Colonic mucosa (tissue), 4 donors: ENCODE data around the gene LRRK1. TPM values are rescaled to one million over a fixed set of nuclear protein-coding genes. Genes with fewer than 3 reads are reported as not detected.

Experiments used
- DNase-seq: peaks from one replicate; pipeline ENCODE4 v3.0.0-alpha.2; 2020
- H3K27ac ChIP-seq: fragments of 200-600 bp; one replicate; pipeline ENCODE4 v1.8.0; 2021
- H3K27me3 ChIP-seq: fragments of 200-600 bp; one replicate; pipeline ENCODE4 v1.8.0; 2021
- H3K36me3 ChIP-seq: fragments of 200-600 bp; one replicate; pipeline ENCODE4 v1.8.0; 2021
- H3K4me1 ChIP-seq: fragments of 200-600 bp; one replicate; pipeline ENCODE4 v1.8.0; 2021; ENCODE audit warnings: mild to moderate bottlenecking
- H3K4me3 ChIP-seq: fragments of 200-600 bp; one replicate; pipeline ENCODE4 v1.8.0; 2021
- H3K9ac ChIP-seq, 2 donors: one replicate each; pipeline ENCODE4 v1.7.0; 2013; ENCODE audit warnings: control low read depth in 2 of 2, low read depth in 2 of 2, low read length in 2 of 2
- H3K9me3 ChIP-seq: fragments of 200-600 bp; one replicate; pipeline ENCODE4 v1.8.0; 2021
- intact Hi-C: fragments of 100-400 bp; cut with DNase I; formaldehyde crosslinking; loops from one replicate; pipeline ENCODE4 v1.14.1; 2022
- total RNA-seq, 2 donors: library from RNA; stranded (reverse); fragmentation: NEBNext Ultra II Directional in 1 of 2; extraction: Animal tissue kit (Norgen Biotek cat#: 25700) in 1 of 2; gene quantifications; one replicate each; pipeline ENCODE4 v1.2.1, GENCODE V29; 2021
- TF ChIP-seq, protein P1 (sequence below): fragments of 200-600 bp; IDR thresholded peaks from one replicate; pipeline ENCODE4 v1.8.0; 2022; ENCODE audit warnings: antibody characterized with exemption, mild to moderate bottlenecking
- donor health status: healthy.
- donor health status: DM: no; HTN: no; CAD: no.
- donor health status: DM: no; HTN: no; CAD: no.

The LRRK1 gene
- total RNA-seq, 2 donors from 2014 or later = 29.6 to 36.0 TPM

GRCh38 chr15:101063212-101063611, 144.1 kb downstream of the LRRK1 start:
- Histone ChIP-seq H3K4me3 (no peak overlapping the region), H3K4me1 (no peaks in the 10 kb centered on the region), H3K9ac (no peak overlapping the region), H3K27me3 (no peaks in the 10 kb centered on the region), H3K9me3 (no peaks in the 10 kb centered on the region), H3K36me3 (no peaks in the 10 kb centered on the region), H3K27ac (no peak overlapping the region)
- no peak for DNase-seq
- intact Hi-C loops = no loop called here
- TF ChIP-seq, protein P1, sequence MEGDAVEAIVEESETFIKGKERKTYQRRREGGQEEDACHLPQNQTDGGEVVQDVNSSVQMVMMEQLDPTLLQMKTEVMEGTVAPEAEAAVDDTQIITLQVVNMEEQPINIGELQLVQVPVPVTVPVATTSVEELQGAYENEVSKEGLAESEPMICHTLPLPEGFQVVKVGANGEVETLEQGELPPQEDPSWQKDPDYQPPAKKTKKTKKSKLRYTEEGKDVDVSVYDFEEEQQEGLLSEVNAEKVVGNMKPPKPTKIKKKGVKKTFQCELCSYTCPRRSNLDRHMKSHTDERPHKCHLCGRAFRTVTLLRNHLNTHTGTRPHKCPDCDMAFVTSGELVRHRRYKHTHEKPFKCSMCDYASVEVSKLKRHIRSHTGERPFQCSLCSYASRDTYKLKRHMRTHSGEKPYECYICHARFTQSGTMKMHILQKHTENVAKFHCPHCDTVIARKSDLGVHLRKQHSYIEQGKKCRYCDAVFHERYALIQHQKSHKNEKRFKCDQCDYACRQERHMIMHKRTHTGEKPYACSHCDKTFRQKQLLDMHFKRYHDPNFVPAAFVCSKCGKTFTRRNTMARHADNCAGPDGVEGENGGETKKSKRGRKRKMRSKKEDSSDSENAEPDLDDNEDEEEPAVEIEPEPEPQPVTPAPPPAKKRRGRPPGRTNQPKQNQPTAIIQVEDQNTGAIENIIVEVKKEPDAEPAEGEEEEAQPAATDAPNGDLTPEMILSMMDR = no peak

DNA sequence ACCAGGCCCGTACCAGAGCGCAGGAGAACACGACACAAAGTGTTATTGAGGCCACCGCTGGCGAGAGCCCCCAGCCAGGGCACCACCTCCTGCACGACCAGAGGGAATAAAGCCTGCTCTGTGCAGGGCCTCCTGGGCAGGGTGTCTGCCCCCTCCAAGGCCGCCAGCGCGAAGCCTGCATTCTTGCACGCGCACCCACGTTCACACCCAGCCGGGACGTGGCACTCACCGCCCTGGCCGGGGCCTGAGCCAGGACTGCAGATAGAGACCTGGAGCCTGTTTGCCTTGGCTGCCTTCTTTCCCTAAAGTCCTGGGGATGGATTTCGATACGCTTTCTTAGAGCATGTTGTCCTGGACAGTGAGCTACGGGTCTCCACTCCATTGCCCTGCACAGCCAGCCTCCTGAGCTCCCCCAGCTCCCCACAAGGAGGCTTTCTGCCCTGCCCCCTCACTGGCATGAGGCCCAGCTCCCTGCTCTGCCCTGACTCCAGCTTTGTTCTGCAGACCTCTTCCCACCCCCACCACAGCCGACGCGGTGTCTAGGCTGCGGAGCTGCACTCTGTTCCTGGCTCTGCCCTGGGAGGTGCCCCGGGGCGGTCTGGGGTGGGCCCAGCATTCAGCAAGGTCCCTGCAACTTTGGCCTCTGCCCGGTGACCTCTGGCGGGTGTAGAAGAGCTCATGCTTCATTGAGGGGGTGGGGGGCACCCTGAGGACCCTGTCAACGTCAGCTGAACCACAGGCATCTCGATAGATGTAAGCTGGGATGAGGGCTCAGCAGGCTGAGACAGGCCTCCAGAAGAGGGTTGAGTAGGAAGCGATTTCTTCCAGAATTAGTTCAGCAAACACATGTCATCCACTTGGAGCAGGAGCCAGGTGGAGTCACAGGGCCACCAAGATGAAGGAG, 145.0 kb downstream of the LRRK1 start:
- no peaks in the 10 kb centered on the region for H3K27me3 ChIP-seq
- intact Hi-C loops = no loop called here
- H3K27ac ChIP-seq = no peak overlapping the region
- H3K4me3 ChIP-seq = no peak overlapping the region
- no peaks in the 10 kb centered on the region for H3K36me3 ChIP-seq
- no peak overlapping the region for H3K9ac ChIP-seq
- DNase-seq = no peak
- no peaks in the 10 kb centered on the region for H3K9me3 ChIP-seq
- H3K4me1 ChIP-seq = no peaks in the 10 kb centered on the region
- TF ChIP-seq, protein P1 = no peak

DNA sequence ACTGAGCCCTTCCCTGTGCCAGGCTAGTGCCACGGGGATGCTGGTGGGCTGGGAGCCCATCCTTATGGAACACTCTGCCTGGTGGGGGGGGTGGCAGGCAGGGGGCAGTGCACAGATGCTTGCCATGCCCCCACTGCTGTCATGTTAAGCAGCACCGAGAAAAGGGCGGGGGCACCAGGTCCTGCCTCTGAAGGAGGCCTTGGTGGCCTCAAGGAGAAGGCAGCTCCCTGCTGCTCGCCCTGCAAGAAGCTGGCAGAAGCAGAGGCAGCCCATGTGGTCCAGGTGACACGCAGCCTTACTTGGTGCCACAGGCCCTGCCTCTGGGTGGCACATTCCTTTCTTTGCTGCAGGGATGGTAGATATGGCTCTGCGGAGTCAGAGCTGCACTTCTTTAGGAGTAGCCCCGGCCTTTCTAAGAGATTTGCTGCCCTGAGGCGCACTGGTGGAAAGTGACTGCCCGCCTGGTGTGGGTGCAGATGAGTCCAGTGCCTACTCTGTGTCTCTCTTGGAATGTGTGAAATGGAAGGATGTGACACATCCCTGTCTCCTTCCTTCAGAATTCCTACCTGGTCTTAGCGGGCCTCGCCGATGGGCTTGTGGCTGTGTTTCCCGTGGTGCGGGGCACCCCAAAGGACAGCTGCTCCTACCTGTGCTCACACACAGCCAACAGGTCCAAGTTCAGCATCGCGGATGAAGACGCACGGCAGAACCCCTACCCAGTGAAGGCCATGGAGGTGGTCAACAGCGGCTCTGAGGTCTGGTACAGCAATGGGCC, 145.8 kb downstream of the LRRK1 start:
- Histone ChIP-seq H3K36me3 (no peaks in the 10 kb centered on the region), H3K4me3 (no peak overlapping the region), H3K27ac (no peak overlapping the region), H3K27me3 (no peaks in the 10 kb centered on the region), H3K9me3 (no peaks in the 10 kb centered on the region), H3K4me1 (no peaks in the 10 kb centered on the region), H3K9ac (no peak overlapping the region)
- no peak for DNase-seq
- TF ChIP-seq, protein P1 = no peak
- intact Hi-C loops = no loop called here

DNA sequence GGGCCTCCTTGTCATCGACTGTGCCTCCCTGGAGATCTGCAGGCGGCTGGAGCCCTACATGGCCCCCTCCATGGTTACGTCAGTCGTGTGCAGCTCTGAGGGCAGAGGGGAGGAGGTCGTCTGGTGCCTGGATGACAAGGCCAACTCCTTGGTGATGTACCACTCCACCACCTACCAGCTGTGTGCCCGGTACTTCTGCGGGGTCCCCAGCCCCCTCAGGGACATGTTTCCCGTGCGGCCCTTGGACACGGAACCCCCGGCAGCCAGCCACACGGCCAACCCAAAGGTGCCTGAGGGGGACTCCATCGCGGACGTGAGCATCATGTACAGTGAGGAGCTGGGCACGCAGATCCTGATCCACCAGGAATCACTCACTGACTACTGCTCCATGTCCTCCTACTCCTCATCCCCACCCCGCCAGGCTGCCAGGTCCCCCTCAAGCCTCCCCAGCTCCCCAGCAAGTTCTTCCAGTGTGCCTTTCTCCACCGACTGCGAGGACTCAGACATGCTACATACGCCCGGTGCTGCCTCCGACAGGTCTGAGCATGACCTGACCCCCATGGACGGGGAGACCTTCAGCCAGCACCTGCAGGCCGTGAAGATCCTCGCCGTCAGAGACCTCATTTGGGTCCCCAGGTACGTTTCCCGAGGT, 146.5 kb downstream of the LRRK1 start:
- TF ChIP-seq, protein P1 = no peak
- Histone ChIP-seq H3K9me3 (no peaks in the 10 kb centered on the region), H3K27me3 (no peaks in the 10 kb centered on the region), H3K27ac (no peak overlapping the region), H3K36me3 (no peaks in the 10 kb centered on the region), H3K9ac (no peak overlapping the region), H3K4me3 (no peak overlapping the region), H3K4me1 (no peaks in the 10 kb centered on the region)
- intact Hi-C loops = no loop called here
- DNase-seq = no peak
